Tibial nerve (tissue), 4 donors: ENCODE data around the gene EXPH5. TPM values are rescaled to one million over a fixed set of nuclear protein-coding genes. Genes with fewer than 3 reads are reported as not detected.

Experiments used
- DNase-seq, 2 donors: peaks; one replicate each; pipeline ENCODE4 v3.0.0-alpha.2; 2019; ENCODE audit warnings: low spot score in 2 of 2
- H3K27ac ChIP-seq, 4 donors: fragments of 200-600 bp; sonication (generic) in 3 of 4; one replicate each; pipeline ENCODE4 v1.5.1; 2017 to 2019; ENCODE audit warnings: mild to moderate bottlenecking in 1 of 4
- H3K27me3 ChIP-seq, 2 donors: fragments of 200-600 bp; sonication (generic) in 1 of 2; one replicate each; pipeline versions ENCODE4 v1.5.1 to v1.6.0; 2017 to 2019
- H3K36me3 ChIP-seq, 3 donors: fragments of 200-600 bp; sonication (generic); one replicate each; pipeline ENCODE4 v1.5.1; 2018 to 2019
- H3K4me1 ChIP-seq, 4 donors: fragments of 200-600 bp; sonication (generic) in 3 of 4; one replicate each; pipeline ENCODE4 v1.5.1; 2017 to 2019
- H3K4me3 ChIP-seq, 4 donors: fragments of 200-600 bp; sonication (generic) in 3 of 4; one replicate each; pipeline ENCODE4 v1.5.1; 2017 to 2019; ENCODE audit warnings: mild to moderate bottlenecking in 1 of 4, moderate library complexity in 1 of 4
- H3K9me3 ChIP-seq, 4 donors: fragments of 200-600 bp; sonication (generic) in 3 of 4; one replicate each; pipeline ENCODE4 v1.5.1; 2017 to 2019
- EP300 ChIP-seq, 2 donors: sonication (generic); formaldehyde crosslinking; IDR thresholded peaks; one replicate each; pipeline ENCODE4 v1.6.1; 2017; ENCODE audit warnings: antibody characterized with exemption in 2 of 2, mild to moderate bottlenecking in 1 of 2
- POLR2A ChIP-seq, 2 donors: fragments of 450-650 bp; IDR thresholded peaks; one replicate each; pipeline ENCODE4 v1.6.1; 2017; ENCODE audit warnings: antibody characterized with exemption in 2 of 2, mild to moderate bottlenecking in 2 of 2, moderate library complexity in 2 of 2
- WGBS, 2 donors: methylation state at CpG; one replicate each; pipeline ENCODE4 v1.1.5; 2018; 5-methylcytosine and 5-hydroxymethylcytosine counted together
- total RNA-seq, 4 donors: library from RNA; depleted of rRNA; stranded (reverse); fragments of >200 nt; gene quantifications; one replicate each; pipeline ENCODE4 v1.1.0, GENCODE V29; 2016
- TF ChIP-seq, protein P1 (sequence below), 5 experiments: fragments of 200-600 bp in 3 of 5; fragments of 450-650 bp in 2 of 5; sonication (generic) in 3 of 5; IDR thresholded peaks; one replicate each; pipeline ENCODE4 v1.5.1; 2016 to 2019; ENCODE audit warnings: antibody characterized with exemption in 5 of 5, mild to moderate bottlenecking in 3 of 5, moderate library complexity in 2 of 5

EXPH5 gene
- total RNA-seq, 4 donors from 2014 or later, result 2.4 to 5.4 (median 4.1) TPM

DNA sequence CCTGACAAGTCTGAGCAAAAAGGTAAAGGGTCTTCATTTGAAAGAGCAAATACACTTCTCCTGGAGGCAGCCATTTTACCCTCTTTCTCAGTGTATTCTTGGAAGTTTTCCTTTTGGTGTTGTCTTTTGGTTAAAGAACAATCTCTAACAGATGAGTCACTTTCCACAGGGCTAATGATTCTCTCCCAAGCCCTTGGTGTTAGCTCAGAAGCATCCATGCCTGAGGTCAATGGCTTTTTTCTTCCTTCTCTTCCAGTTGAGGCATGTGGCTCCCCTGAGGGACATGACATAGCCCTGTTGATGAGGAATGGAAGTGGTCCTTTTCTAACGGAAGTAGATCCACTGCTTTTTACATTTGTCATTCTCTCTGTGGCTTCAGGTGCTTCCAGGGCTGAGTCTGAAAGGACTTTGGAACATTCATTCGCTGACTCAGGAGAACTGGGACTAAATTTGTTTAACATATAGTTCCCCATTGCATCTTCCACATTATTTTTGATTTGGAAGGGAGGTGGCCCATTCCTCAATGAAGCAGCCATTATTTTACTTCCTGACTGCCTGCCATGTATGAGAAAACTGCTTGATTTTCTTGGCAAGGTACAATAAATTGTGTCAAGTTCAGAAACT lies 81.6 kb downstream of the EXPH5 start:
- 83% methylated on average over 2 of the region's 2 CpGs for WGBS, 2 donors

DNA sequence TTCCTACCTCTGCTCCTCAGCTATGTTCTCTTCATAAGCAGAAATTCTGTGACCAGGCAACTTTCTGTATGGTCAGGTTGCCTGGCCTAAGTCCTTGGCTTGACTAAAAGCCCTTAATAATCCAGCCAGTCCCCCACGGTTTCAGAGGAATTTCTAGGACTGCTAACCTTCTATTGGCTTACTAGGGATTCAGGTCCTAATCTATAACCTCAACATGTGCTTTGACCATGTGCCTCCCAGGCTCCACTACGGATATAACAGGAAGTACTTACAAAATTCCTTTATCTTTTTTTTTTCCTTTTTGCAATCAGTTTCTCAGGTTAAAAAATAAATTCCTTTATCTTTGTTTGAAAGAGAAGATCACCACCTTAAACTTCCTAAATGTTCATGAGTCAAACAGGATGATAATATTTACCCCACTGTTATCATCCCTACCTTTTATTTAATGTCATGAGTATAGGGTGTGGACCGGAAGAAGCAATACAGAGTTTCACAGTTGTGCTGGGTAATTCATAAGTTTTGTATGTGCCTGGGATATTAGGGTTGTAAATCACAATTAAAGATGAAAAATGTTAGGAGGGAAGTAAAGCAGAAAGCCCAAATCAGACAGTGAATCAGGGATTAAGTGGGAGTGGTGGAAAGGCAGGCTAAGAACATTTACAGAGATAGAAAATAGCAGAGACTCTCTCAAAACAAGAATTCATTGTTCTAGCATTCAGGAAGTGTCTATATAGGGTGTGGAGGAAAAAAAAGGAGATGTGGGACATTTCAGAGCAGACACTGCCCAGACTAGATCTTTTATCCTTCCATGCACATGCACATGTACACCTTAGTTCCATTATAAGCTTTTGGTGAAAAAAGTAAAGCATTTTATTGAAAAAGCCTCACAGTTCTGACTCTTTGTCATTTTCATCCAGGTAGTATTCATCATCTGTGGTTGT lies 84.6 kb downstream of the EXPH5 start:
- Histone ChIP-seq H3K4me3 (no peak overlapping the region), H3K27ac (no peak overlapping the region), H3K9me3 (no peaks in the 10 kb centered on the region), H3K27me3 (no peaks in the 10 kb centered on the region), H3K36me3 (peaks cover 0 to 3% (median 0%) of the 10 kb centered on the region in 3 donors), H3K4me1 (no peaks in the 10 kb centered on the region)
- 53 to 66% methylated on average over 3 of the region's 3 CpGs for WGBS, 2 donors
- TF ChIP-seq EP300 (IDR thresholded peaks at IDR 0.05), result no peak
- TF ChIP-seq POLR2A (IDR thresholded peaks at IDR 0.05), result no peak
- TF ChIP-seq, protein P1, sequence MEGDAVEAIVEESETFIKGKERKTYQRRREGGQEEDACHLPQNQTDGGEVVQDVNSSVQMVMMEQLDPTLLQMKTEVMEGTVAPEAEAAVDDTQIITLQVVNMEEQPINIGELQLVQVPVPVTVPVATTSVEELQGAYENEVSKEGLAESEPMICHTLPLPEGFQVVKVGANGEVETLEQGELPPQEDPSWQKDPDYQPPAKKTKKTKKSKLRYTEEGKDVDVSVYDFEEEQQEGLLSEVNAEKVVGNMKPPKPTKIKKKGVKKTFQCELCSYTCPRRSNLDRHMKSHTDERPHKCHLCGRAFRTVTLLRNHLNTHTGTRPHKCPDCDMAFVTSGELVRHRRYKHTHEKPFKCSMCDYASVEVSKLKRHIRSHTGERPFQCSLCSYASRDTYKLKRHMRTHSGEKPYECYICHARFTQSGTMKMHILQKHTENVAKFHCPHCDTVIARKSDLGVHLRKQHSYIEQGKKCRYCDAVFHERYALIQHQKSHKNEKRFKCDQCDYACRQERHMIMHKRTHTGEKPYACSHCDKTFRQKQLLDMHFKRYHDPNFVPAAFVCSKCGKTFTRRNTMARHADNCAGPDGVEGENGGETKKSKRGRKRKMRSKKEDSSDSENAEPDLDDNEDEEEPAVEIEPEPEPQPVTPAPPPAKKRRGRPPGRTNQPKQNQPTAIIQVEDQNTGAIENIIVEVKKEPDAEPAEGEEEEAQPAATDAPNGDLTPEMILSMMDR (IDR thresholded peaks at IDR 0.05), result no peak
- no peak for DNase-seq

More for the DNA sequence above, 81.6 kb downstream of the EXPH5 start:
- Histone ChIP-seq H3K27ac (no peak overlapping the region), H3K9me3 (no peaks in the 10 kb centered on the region), H3K4me3 (no peak overlapping the region), H3K27me3 (no peaks in the 10 kb centered on the region), H3K36me3 (peaks cover 0 to 10% (median 0%) of the 10 kb centered on the region in 3 donors), H3K4me1 (no peaks in the 10 kb centered on the region)
- TF ChIP-seq EP300 (IDR thresholded peaks at IDR 0.05) (no peak), POLR2A (IDR thresholded peaks at IDR 0.05) (no peak)
- TF ChIP-seq, protein P1 (IDR thresholded peaks at IDR 0.05), result no peak
- no peak for DNase-seq

DNA sequence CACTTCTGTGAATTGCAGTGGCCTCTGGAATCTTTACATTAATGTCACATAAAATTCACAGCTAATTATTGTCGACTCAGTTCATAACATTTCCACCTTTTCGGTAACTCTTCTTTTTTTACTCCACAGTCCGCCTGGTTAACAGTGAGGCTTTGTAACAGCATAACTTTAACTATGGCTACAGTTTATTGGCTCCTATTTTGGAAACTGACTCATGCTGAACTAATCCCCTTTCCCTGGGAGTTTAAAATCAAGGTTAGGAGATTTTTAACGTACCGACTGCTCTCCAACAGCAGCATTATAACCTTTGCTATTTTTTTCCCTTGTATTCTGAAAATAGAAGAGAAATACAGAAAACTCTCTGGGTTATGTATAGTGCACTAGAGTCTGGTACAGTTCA lies 92.2 kb downstream of the EXPH5 start:
- Histone ChIP-seq H3K4me3 (no peak overlapping the region), H3K27me3 (no peaks in the 10 kb centered on the region), H3K27ac (no peak overlapping the region), H3K4me1 (peaks cover 0 to 9% (median 4%) of the 10 kb centered on the region in 4 donors), H3K36me3 (no peaks in the 10 kb centered on the region), H3K9me3 (no peaks in the 10 kb centered on the region)
- DNase-seq, result no peak
- no peak for TF ChIP-seq POLR2A (IDR thresholded peaks at IDR 0.05)
- no peak for TF ChIP-seq EP300 (IDR thresholded peaks at IDR 0.05)
- TF ChIP-seq, protein P1 (IDR thresholded peaks at IDR 0.05), result no peak
- WGBS, 2 donors, result 41 to 53% methylated on average over 5 of the region's 5 CpGs

DNA sequence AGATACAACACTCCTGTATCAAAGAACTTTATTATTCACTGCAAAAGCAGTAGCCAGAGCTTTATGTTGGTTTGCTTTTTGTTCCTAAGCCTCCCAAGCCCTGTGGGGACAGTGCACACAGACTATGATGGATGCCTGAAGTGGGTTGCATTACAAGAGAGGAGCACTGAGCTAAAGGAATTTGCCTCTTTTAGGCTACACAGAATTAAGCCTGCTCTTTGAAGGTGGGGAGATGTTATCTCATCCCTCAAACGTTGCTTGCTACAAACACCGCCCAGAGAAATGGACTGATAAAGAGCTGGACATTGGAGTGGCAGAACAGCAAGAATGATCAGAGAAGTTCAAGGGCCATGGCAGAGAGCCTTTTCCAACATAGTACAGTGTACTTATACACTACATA lies 92.8 kb downstream of the EXPH5 start:
- no peaks in the 10 kb centered on the region for H3K9me3 ChIP-seq
- 58 to 63% methylated on average over 2 of the region's 2 CpGs for WGBS, 2 donors
- H3K27me3 ChIP-seq, result no peaks in the 10 kb centered on the region
- peaks cover 0 to 12% (median 4%) of the 10 kb centered on the region in 4 donors for H3K4me1 ChIP-seq
- no peak overlapping the region for H3K4me3 ChIP-seq
- no peak for DNase-seq
- no peak overlapping the region for H3K27ac ChIP-seq
- H3K36me3 ChIP-seq, result no peaks in the 10 kb centered on the region
- TF ChIP-seq, protein P1 (IDR thresholded peaks at IDR 0.05), result no peak
- TF ChIP-seq POLR2A (IDR thresholded peaks at IDR 0.05), result no peak
- TF ChIP-seq EP300 (IDR thresholded peaks at IDR 0.05), result no peak

DNA sequence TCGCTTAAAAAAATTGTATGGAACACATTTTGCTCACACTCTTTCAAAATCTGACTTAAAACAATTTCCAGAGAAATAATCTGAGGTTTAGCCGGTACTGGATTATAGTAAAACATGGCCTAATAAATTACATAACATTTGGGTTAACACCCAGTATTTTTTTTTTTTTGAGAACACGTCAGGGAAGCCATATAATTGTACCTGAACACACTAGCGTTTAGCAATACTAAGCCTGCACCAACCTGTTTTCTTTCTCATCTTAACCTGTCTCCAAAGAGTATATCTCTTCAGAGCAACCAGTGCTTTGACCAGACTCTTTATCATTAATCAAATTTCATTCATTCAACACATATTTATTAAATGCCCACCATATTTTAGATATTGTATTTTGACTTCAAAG lies 93.4 kb downstream of the EXPH5 start:
- no peaks in the 10 kb centered on the region for H3K27me3 ChIP-seq
- H3K4me3 ChIP-seq, result no peak overlapping the region
- H3K27ac ChIP-seq, result no peak overlapping the region
- no peaks in the 10 kb centered on the region for H3K9me3 ChIP-seq
- DNase-seq, result no peak
- peaks cover 0 to 12% (median 4%) of the 10 kb centered on the region in 4 donors for H3K4me1 ChIP-seq
- WGBS, 2 donors, result 92% methylated on average over 4 of the region's 4 CpGs
- H3K36me3 ChIP-seq, result no peaks in the 10 kb centered on the region
- TF ChIP-seq POLR2A (IDR thresholded peaks at IDR 0.05) (no peak), EP300 (IDR thresholded peaks at IDR 0.05) (no peak)
- TF ChIP-seq, protein P1 (IDR thresholded peaks at IDR 0.05), result no peak
